Liver (tissue), 9 donors: ENCODE data around the gene NXPE4. TPM values are rescaled to one million over a fixed set of nuclear protein-coding genes. Genes with fewer than 3 reads are reported as not detected.

Experiments used
- DNase-seq: peaks from one replicate; pipeline ENCODE4 v3.0.0-alpha.2; 2017; ENCODE audit warnings: low spot score
- H3K27ac ChIP-seq, 2 donors: one replicate each; pipeline ENCODE4 v1.7.0; 2013; ENCODE audit warnings: inconsistent platforms in 2 of 2, low read length in 2 of 2, control low read depth in 1 of 2, low read depth in 1 of 2, mild to moderate bottlenecking in 1 of 2
- H3K27me3 ChIP-seq, 4 donors: one replicate each; pipeline versions ENCODE4 v1.6.1 to v1.7.0; 2013; ENCODE audit warnings: low read length in 3 of 4, inconsistent platforms in 1 of 4, mild to moderate bottlenecking in 1 of 4, moderate library complexity in 1 of 4; ENCODE audit not compliant: control insufficient read depth in 4 of 4, insufficient read depth in 4 of 4
- H3K36me3 ChIP-seq, 4 donors: one replicate each; pipeline versions ENCODE4 v1.6.1 to v1.7.0; 2013; ENCODE audit warnings: low read length in 3 of 4, mild to moderate bottlenecking in 3 of 4, low read depth in 1 of 4, moderate library complexity in 1 of 4; ENCODE audit not compliant: control insufficient read depth in 4 of 4, insufficient read depth in 3 of 4
- H3K4me1 ChIP-seq, 4 donors: one replicate each; pipeline versions ENCODE4 v1.6.1 to v1.7.0; 2013; ENCODE audit warnings: low read length in 3 of 4, mild to moderate bottlenecking in 3 of 4, moderate library complexity in 1 of 4; ENCODE audit not compliant: control insufficient read depth in 4 of 4, insufficient read depth in 4 of 4
- H3K4me3 ChIP-seq, 3 donors: one replicate each; pipeline versions ENCODE4 v1.6.1 to v1.7.0; 2013; ENCODE audit warnings: low read length in 3 of 3, control low read depth in 1 of 3, low read depth in 1 of 3, mild to moderate bottlenecking in 1 of 3
- H3K9ac ChIP-seq, 2 donors: one replicate each; pipeline ENCODE4 v1.7.0; 2013; ENCODE audit warnings: low read length in 2 of 2, mild to moderate bottlenecking in 2 of 2, moderate library complexity in 2 of 2, control low read depth in 1 of 2, low read depth in 1 of 2
- H3K9me3 ChIP-seq, 4 donors: one replicate each; pipeline versions ENCODE4 v1.6.1 to v1.7.0; 2013; ENCODE audit warnings: low read length in 3 of 4; ENCODE audit not compliant: control insufficient read depth in 4 of 4
- ATF3 ChIP-seq: IDR thresholded peaks from 2 replicates; pipeline ENCODE4 v1.6.1; 2016; ENCODE audit warnings: antibody characterized with exemption
- CTCF ChIP-seq: fragments of 150-350 bp; IDR thresholded peaks from 2 replicates; pipeline ENCODE4 v1.5.1; 2017; ENCODE audit warnings: improper control_type of control experiment, low read depth, low read length; ENCODE audit not compliant: missing input control
- EGR1 ChIP-seq, 2 donors: IDR thresholded peaks; 2 replicates each; pipeline ENCODE4 v1.6.1; 2016 to 2018; ENCODE audit warnings: antibody characterized with exemption in 2 of 2, low read depth in 2 of 2
- FOXA1 ChIP-seq: IDR thresholded peaks from 2 replicates; pipeline ENCODE4 v1.6.1; 2016; ENCODE audit warnings: antibody characterized with exemption
- FOXA2 ChIP-seq: IDR thresholded peaks from 2 replicates; pipeline ENCODE4 v1.6.1; 2016; ENCODE audit warnings: antibody characterized with exemption
- GABPA ChIP-seq, 2 donors: IDR thresholded peaks in 1 of 2; conservative IDR thresholded peaks in 1 of 2; 2 replicates each; pipeline ENCODE4 v1.6.1; 2016; ENCODE audit warnings: antibody characterized with exemption in 2 of 2, mild to moderate bottlenecking in 1 of 2, moderate library complexity in 1 of 2
- HNF4A ChIP-seq, 2 donors: conservative IDR thresholded peaks; 2 replicates each; pipeline ENCODE4 v1.6.1; 2016; ENCODE audit warnings: antibody characterized with exemption in 2 of 2, mild to moderate bottlenecking in 2 of 2
- HNF4G ChIP-seq: IDR thresholded peaks from 2 replicates; pipeline ENCODE4 v1.6.1; 2016; ENCODE audit warnings: antibody characterized with exemption
- JUND ChIP-seq, 2 donors: IDR thresholded peaks; 2 replicates each; pipeline ENCODE4 v1.6.1; 2016; ENCODE audit warnings: antibody characterized with exemption in 2 of 2
- MAX ChIP-seq: IDR thresholded peaks from 2 replicates; pipeline ENCODE4 v1.6.1; 2016; ENCODE audit warnings: antibody characterized with exemption
- NR2F2 ChIP-seq: IDR thresholded peaks from 2 replicates; pipeline ENCODE4 v1.6.1; 2016; ENCODE audit warnings: antibody characterized with exemption
- RAD21 ChIP-seq, 2 donors: IDR thresholded peaks; 2 replicates each; pipeline ENCODE4 v1.6.1; 2016; ENCODE audit warnings: antibody characterized with exemption in 2 of 2, mild to moderate bottlenecking in 2 of 2
- REST ChIP-seq: IDR thresholded peaks from 2 replicates; pipeline ENCODE4 v1.6.1; 2016; ENCODE audit warnings: antibody characterized with exemption, mild to moderate bottlenecking
- RXRA ChIP-seq, 2 donors: IDR thresholded peaks; 2 replicates each; pipeline ENCODE4 v1.6.1; 2017 to 2018; ENCODE audit warnings: antibody characterized with exemption in 2 of 2, mild to moderate bottlenecking in 1 of 2
- SP1 ChIP-seq: IDR thresholded peaks from 2 replicates; pipeline ENCODE4 v1.6.1; 2018; ENCODE audit warnings: antibody characterized with exemption, mild to moderate bottlenecking
- TAF1 ChIP-seq: conservative IDR thresholded peaks from 2 replicates; pipeline ENCODE4 v1.6.1; 2016; ENCODE audit warnings: antibody characterized with exemption, mild to moderate bottlenecking
- YY1 ChIP-seq: IDR thresholded peaks from 2 replicates; pipeline ENCODE4 v1.6.1; 2016; ENCODE audit warnings: antibody characterized with exemption, mild to moderate bottlenecking
- ZBTB33 ChIP-seq: IDR thresholded peaks from 2 replicates; pipeline ENCODE4 v1.6.1; 2016; ENCODE audit warnings: antibody characterized with exemption
- WGBS: extraction: QIAGEN DNeasy Blood & Tissue Kit; methylation state at CpG from one replicate; pipeline ENCODE4 v1.1.7; 2013; 5-methylcytosine and 5-hydroxymethylcytosine counted together
- polyA plus RNA-seq, 2 donors: library from polyadenylated mRNA; stranded (reverse) in 1 of 2; unstranded in 1 of 2; fragments of 200-250 nt in 1 of 2; fragments of >200 nt in 1 of 2; fragmentation: Nextera tagmentation in 1 of 2; extraction: Ambion mirVana in 1 of 2; gene quantifications; one replicate each; pipeline versions ENCODE4 v1.2.1 to v1.2.3, GENCODE V29; 2013 to 2015
- total RNA-seq, 2 donors: library from RNA; depleted of rRNA; stranded (reverse); fragments of >200 nt; gene quantifications; one replicate each; pipeline ENCODE4 v1.2.3, GENCODE V29; 2014
- donor health status: healthy.
- donor health status: healthy.
- donor health status: healthy.
- donor health status: healthy.
- donor health status: healthy.

The NXPE4 gene
- total and polyA plus RNA-seq, 4 donors: not detected

GRCh38 chr11:114610984-114611944 is 15.7 kb upstream of the NXPE4 start:
- TF ChIP-seq EGR1 (IDR thresholded peaks at IDR 0.05; ENCODE audit: low read depth in 2 of 2) (no peak), CTCF (peak; percentile 33), RAD21 (IDR thresholded peaks at IDR 0.05) (peak; percentile 61 to 67)
- no peak overlapping the region for H3K9ac ChIP-seq
- no peak overlapping the region for H3K4me3 ChIP-seq
- H3K4me1 ChIP-seq: no peaks in the 10 kb centered on the region
- 79% methylated on average over 18 of the region's 18 CpGs for WGBS
- no peak overlapping the region for H3K27ac ChIP-seq
- no peaks in the 10 kb centered on the region for H3K36me3 ChIP-seq
- H3K9me3 ChIP-seq: no peaks in the 10 kb centered on the region
- no peaks in the 10 kb centered on the region for H3K27me3 ChIP-seq
- DNase-seq: peak; percentile 4

- no peaks in the 10 kb centered on the region for H3K9me3 ChIP-seq
- WGBS: 84% methylated on average over 10 of the region's 10 CpGs
Observed at GRCh38 chr11:114610550-114610949, 15.0 kb upstream of the NXPE4 start.

More at GRCh38 chr11:114610550-114610949, 15.0 kb upstream of the NXPE4 start:
- Histone ChIP-seq H3K9ac (no peak overlapping the region), H3K4me3 (no peak overlapping the region), H3K36me3 (no peaks in the 10 kb centered on the region), H3K4me1 (no peaks in the 10 kb centered on the region), H3K27me3 (no peaks in the 10 kb centered on the region), H3K27ac (no peak overlapping the region)
- no peak for DNase-seq
- TF ChIP-seq EGR1 (IDR thresholded peaks at IDR 0.05; ENCODE audit: low read depth in 2 of 2): no peak
- TF ChIP-seq NR2F2: no peak
- TF ChIP-seq ZBTB33: no peak
- no peak for TF ChIP-seq CTCF
- TF ChIP-seq FOXA1: no peak
- no peak for TF ChIP-seq RXRA (IDR thresholded peaks at IDR 0.05)
- no peak for TF ChIP-seq GABPA (IDR thresholded peaks at IDR 0.05 in 1 of 2, conservative IDR thresholded peaks at IDR 0.05 in 1 of 2)
- no peak for TF ChIP-seq TAF1
- TF ChIP-seq SP1: no peak
- TF ChIP-seq HNF4G: no peak
- TF ChIP-seq MAX: no peak
- TF ChIP-seq FOXA2: no peak
- no peak for TF ChIP-seq ATF3
- no peak for TF ChIP-seq HNF4A (conservative IDR thresholded peaks at IDR 0.05)
- TF ChIP-seq RAD21 (IDR thresholded peaks at IDR 0.05): no peak
- no peak for TF ChIP-seq REST
- no peak for TF ChIP-seq JUND (IDR thresholded peaks at IDR 0.05)
- no peak for TF ChIP-seq YY1
